ENCODE data around the gene VAV3.

- no peak for TF ChIP-seq CTCF (IDR thresholded peaks at IDR 0.05; ENCODE audit: insufficient read depth, low read depth, low read length)
- TF ChIP-seq EZH2 (IDR thresholded peaks at IDR 0.05; ENCODE audit: insufficient read depth, low read length): no peak
Measured at GRCh38 chr1:107950464-107950863, 14.5 kb downstream of the VAV3 start.

All from astrocyte (in vitro differentiated cells and primary cell).